Activated B cell treated with CpG ODN at 0.5 μM for 24 hours (primary cell): ENCODE data around the gene DNAJC4. TPM values are rescaled to one million over a fixed set of nuclear protein-coding genes. Genes with fewer than 3 reads are reported as not detected.

Experiments used
- ATAC-seq: fragments of 200-7000 bp; cut with Tn5 transposase; one replicate; pipeline ENCODE4 v1.10.0; 2021; ENCODE audit warnings: low read depth, mild to moderate bottlenecking, moderate library complexity
- CTCF ChIA-PET: fragments of 350-600 bp; sonication (Branson Sonifier 250); formaldehyde crosslinking; loops from one replicate; lab custom pipeline; 2021; ENCODE audit warnings: antibody characterized with exemption; lab: Charles Lee
- POLR2A ChIA-PET: fragments of 350-600 bp; sonication (Branson Sonifier 250); formaldehyde crosslinking; loops from one replicate; lab custom pipeline; 2021; ENCODE audit warnings: antibody characterized with exemption; lab: Charles Lee
- DNase-seq: peaks from one replicate; pipeline ENCODE4 v3.0.0; 2022
- H3K27ac Mint-ChIP-seq: one replicate; pipeline ENCODE4 v1.8.0; 2020; ENCODE audit warnings: mixed read lengths
- H3K27me3 Mint-ChIP-seq: one replicate; pipeline ENCODE4 v1.8.0; 2021; ENCODE audit warnings: mixed read lengths
- H3K36me3 Mint-ChIP-seq: one replicate; pipeline ENCODE4 v1.8.0; 2021; ENCODE audit warnings: low read depth, mixed read lengths
- H3K4me1 Mint-ChIP-seq: one replicate; pipeline ENCODE4 v1.8.0; 2021; ENCODE audit warnings: mixed read lengths
- H3K4me3 Mint-ChIP-seq: one replicate; pipeline ENCODE4 v1.8.0; 2020; ENCODE audit warnings: mild to moderate bottlenecking, mixed read lengths
- H3K9me3 Mint-ChIP-seq: one replicate; pipeline ENCODE4 v1.8.0; 2020; ENCODE audit warnings: mixed read lengths
- intact Hi-C: fragments of 100-400 bp; cut with micrococcal nuclease; formaldehyde crosslinking; loops from one replicate; pipeline ENCODE4 v1.15.1; 2024
- total RNA-seq: library from RNA; stranded (reverse); gene quantifications from 2 replicates; pipeline ENCODE4 v1.2.3, GENCODE V29; 2022
- TF ChIP-seq, protein P1 (sequence below): fragments of 200-600 bp; IDR thresholded peaks from one replicate; pipeline ENCODE4 v1.8.0; 2022; ENCODE audit warnings: antibody characterized with exemption, mild to moderate bottlenecking

Gene DNAJC4
- total RNA-seq, 1 donor from 2014 or later: 53.3 TPM

DNA sequence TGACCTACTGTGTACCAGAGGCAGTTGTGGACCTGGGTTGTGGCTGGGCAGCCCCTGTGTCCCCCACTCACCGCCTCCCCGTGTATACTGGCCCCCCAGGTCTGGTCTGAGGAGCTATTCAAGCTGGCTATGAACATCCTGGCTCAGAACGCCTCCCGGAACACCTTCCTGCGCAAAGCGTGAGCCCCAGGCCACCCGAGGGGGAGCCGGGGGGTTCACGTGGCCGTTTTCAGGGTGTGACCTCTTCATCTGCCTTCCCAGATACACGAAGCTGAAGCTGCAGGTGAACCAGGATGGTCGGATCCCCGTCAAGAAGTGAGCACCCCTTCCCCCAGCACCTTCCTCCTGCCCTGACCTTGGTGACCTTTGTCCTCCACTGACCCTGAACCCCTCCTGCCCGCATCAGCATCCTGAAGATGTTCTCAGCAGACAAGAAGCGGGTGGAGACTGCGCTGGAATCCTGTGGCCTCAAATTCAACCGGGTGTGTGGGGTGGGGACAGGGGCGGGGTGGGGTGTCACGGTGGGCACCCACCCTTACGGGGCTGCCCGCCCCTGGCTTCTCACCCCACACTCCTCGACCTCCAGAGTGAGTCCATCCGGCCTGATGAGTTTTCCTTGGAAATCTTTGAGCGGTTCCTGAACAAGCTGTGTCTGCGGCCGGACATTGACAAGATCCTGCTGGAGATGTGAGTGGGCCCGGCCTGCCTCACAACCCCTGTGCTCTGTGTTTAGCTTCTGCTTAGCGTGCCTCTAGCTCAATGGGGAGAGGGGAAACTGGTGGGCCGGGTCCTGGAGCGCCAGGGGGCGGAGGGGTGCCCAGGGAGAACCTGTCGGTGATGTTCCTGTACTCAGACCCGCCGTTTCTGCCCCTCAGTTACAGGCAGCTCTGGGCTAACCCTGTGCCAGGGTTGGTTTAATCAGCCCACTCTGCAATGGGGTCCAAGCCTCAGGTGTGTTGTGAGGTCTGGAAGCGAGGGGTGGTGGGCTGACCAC, 25.1 kb downstream of the DNAJC4 start:
- DNase-seq (no peak), ATAC-seq (no peak)
- no peaks in the 10 kb centered on the region for H3K27me3 Mint-ChIP-seq
- no peaks in the 10 kb centered on the region for H3K9me3 Mint-ChIP-seq
- ChIA-PET CTCF (no interaction called here), POLR2A (interaction anchor here (1.9 kb wide), 1 partner anchor 14 kb away, joined by 6 read pairs; no protein-coding TSS in a partner anchor)
- peaks cover 21% of the 10 kb centered on the region for H3K4me1 Mint-ChIP-seq
- TF ChIP-seq, protein P1, sequence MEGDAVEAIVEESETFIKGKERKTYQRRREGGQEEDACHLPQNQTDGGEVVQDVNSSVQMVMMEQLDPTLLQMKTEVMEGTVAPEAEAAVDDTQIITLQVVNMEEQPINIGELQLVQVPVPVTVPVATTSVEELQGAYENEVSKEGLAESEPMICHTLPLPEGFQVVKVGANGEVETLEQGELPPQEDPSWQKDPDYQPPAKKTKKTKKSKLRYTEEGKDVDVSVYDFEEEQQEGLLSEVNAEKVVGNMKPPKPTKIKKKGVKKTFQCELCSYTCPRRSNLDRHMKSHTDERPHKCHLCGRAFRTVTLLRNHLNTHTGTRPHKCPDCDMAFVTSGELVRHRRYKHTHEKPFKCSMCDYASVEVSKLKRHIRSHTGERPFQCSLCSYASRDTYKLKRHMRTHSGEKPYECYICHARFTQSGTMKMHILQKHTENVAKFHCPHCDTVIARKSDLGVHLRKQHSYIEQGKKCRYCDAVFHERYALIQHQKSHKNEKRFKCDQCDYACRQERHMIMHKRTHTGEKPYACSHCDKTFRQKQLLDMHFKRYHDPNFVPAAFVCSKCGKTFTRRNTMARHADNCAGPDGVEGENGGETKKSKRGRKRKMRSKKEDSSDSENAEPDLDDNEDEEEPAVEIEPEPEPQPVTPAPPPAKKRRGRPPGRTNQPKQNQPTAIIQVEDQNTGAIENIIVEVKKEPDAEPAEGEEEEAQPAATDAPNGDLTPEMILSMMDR: no peak
- H3K27ac Mint-ChIP-seq: no peak overlapping the region
- intact Hi-C loops: no loop called here
- H3K4me3 Mint-ChIP-seq: no peak overlapping the region
- peaks cover 9% of the 10 kb centered on the region for H3K36me3 Mint-ChIP-seq

DNA sequence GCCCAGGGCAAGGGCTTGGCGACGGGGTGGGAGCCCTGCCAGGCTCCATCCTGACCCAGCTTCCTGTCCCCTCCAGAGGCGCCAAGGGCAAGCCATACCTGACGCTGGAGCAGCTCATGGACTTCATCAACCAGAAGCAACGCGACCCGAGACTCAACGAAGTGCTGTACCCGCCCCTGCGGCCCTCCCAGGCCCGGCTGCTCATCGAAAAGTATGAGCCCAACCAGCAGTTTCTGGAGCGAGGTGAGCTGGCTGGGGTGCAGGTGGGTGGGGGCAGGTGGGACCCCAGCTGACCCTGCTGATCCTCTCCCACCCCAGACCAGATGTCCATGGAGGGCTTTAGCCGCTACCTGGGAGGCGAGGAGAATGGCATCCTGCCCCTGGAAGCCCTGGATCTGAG, 26.0 kb downstream of the DNAJC4 start:
- Mint-ChIP-seq H3K9me3 (no peaks in the 10 kb centered on the region), H3K27ac (no peak overlapping the region), H3K4me1 (peaks cover 19% of the 10 kb centered on the region), H3K27me3 (no peaks in the 10 kb centered on the region), H3K36me3 (peaks cover 9% of the 10 kb centered on the region), H3K4me3 (no peak overlapping the region)
- ChIA-PET POLR2A (no interaction called here), CTCF (no interaction called here)
- TF ChIP-seq, protein P1: no peak
- no peak for ATAC-seq
- no peak for DNase-seq
- intact Hi-C loops: no loop called here

DNA sequence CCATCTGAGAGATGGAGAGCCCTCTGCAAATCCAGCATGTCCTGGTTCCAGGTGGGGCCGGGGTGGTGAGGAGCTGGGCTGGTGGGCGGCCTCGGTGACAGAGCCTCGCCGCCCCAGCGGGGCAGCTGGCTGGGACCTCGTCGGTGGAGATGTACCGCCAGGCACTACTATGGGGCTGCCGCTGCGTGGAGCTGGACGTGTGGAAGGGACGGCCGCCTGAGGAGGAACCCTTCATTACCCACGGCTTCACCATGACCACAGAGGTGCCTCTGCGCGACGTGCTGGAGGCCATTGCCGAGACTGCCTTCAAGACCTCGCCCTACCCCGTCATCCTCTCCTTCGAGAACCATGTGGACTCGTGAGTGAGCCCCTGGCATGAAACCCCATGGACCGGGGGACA, 28.0 kb downstream of the DNAJC4 start:
- Mint-ChIP-seq H3K4me3 (no peak overlapping the region), H3K36me3 (peaks cover 11% of the 10 kb centered on the region), H3K4me1 (peaks cover 11% of the 10 kb centered on the region), H3K27ac (no peak overlapping the region), H3K27me3 (no peaks in the 10 kb centered on the region), H3K9me3 (no peaks in the 10 kb centered on the region)
- intact Hi-C loops: no loop called here
- DNase-seq (no peak), ATAC-seq (no peak)
- TF ChIP-seq, protein P1: no peak
- ChIA-PET POLR2A (no interaction called here), CTCF (interaction anchor here (1.0 kb wide), 1 partner anchor 9 kb away, joined by 3 read pairs; no protein-coding TSS in a partner anchor)

DNA sequence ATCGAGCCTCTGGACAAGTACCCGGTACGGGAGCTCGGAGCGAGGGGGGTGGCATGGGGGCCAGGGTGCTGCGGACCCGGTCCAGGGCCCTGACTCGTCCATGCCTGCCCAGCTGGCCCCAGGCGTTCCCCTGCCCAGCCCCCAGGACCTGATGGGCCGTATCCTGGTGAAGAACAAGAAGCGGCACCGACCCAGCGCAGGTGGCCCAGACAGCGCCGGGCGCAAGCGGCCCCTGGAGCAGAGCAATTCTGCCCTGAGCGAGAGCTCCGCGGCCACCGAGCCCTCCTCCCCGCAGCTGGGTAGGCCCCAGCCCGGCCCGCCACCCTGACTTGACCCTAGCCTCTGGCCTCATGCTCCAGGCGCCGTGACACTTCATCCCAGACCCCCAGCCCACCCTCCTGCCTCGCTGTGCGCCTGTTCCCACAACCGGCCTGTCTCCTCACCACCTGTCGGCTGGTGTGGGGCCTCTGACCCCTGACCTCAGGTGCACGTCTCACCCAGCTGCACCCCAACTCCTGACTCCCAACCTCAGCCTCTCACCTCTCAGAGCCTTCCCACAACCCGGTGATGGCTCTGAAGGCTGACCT, 28.7 kb downstream of the DNAJC4 start:
- Mint-ChIP-seq H3K36me3 (peaks cover 11% of the 10 kb centered on the region), H3K4me3 (no peak overlapping the region), H3K4me1 (peaks cover 11% of the 10 kb centered on the region), H3K27me3 (no peaks in the 10 kb centered on the region), H3K9me3 (no peaks in the 10 kb centered on the region), H3K27ac (no peak overlapping the region)
- no peak for ATAC-seq
- ChIA-PET CTCF (interaction anchor here (1.0 kb wide), 1 partner anchor 9 kb away, joined by 3 read pairs; no protein-coding TSS in a partner anchor), POLR2A (interaction anchor here (0.6 kb wide), 1 partner anchor 68 kb away, joined by 4 read pairs; no protein-coding TSS in a partner anchor)
- intact Hi-C loops: no loop called here
- TF ChIP-seq, protein P1: no peak
- DNase-seq: no peak
